Superior temporal gyrus (tissue), 1 donor: ENCODE data around the gene HSPB9.
A peak's percentile ranks its signal among the peaks of the same experiment; 100 is the strongest.

ENCODE experiments used
- DNase-seq: peaks from one replicate; pipeline ENCODE4 v3.0.0-alpha.2; 2016; ENCODE audit errors: extremely low spot score

The HSPB9 gene, protein sequence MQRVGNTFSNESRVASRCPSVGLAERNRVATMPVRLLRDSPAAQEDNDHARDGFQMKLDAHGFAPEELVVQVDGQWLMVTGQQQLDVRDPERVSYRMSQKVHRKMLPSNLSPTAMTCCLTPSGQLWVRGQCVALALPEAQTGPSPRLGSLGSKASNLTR

GRCh38 chr17:42122371-42123303 lies at the start of gene HSPB9:
Gene HSPB9, plus strand, starts transcription at chr17:42122804. Its CDS starts 47 bp downstream, at chr17:42122851.
- DNase-seq = no peak

DNA sequence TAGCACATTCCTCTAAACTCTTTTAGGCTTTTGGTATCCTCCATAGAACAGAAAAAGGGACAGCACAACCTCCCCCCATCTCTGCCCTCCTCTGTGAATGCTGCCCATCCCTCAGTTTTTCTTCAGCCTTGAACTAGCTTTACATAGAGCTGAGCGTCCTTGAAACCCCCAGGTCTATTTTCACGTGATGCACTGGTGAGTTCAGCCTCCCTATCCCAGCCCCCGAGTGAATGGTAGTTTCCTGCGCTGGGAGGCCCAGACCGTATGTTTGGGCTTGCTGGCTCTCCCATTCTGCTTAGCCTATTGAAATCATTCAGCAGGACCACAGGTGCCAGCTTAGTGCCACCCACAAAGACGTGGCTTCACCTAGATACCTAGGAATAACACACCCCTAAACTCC lies 46.8 kb upstream of the HSPB9 start:
- DNase-seq = no peak

DNA sequence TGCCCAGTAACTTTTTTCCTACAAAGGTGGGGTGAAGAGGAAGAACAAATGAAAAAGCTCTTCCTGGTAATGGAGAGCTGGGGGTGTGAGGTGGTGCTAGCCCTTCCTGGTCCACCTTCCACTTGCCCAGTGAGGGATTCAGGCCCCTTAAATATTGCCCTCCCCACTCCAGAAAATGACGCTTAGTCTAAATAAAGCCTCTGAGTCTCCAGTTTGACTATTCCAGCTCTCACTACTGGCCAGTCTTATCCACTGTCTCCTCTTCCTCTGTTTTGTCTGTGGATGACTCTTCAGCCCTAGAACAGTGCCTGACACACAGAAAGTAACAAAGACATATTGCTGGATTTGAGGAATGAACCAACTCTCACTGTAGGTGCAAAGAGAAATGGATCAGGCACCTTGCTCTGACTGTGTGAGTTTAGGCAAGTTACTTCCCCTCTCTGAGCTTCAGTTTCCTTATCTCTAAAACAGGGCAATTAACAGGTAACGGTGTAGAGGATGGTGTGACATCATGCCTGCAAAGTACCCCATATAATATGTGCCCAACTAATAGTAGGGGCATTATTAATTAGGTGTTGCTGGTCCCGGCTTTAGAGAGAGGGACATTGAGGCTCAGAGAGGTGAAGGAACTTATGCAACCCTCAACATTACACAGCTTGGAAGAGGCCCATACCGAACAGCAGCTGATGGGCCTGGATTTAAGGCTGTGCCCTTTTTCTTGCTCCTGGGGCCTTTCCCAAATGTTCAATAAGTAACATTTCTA lies 45.6 kb upstream of the HSPB9 start:
- DNase-seq = no peak

- DNase-seq = no peak
Observed at GRCh38 chr17:42077755-42078154, 44.8 kb upstream of the HSPB9 start.

DNA sequence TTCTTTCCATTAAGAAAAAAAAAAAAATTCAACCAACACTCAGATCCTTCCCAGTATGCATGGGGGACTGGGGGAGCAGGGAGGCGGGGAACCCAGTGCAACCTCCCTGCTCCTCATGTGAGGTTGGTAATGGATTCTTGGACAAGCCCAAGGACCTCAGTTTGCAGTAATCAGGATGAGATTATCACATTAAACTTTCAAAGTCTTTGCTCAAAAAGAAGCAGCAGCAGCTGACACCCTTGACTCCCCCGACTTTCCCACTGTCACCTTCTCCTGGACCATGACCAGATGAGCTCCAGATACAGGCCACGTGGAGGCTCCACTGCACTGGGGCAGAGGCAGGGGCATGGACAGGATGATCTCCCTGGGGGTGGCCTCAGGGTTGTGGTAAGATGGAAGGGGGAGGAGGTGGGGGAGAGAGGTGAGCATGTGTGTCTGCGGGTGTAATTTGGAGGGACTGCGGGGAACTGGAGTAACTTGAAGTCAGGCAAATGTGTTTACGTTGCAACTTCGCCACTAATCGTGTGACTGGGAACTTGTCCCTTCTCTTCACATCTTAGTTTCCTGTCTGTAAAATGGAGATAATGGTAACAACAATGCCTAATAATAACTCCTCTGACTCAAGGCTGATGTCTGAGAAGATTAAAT lies 44.1 kb upstream of the HSPB9 start:
- DNase-seq = no peak

GRCh38 chr17:42079541-42079940 lies 43.1 kb upstream of the HSPB9 start:
- no peak for DNase-seq

GRCh38 chr17:42081516-42082129 lies 41.0 kb upstream of the HSPB9 start:
- DNase-seq = no peak

DNA sequence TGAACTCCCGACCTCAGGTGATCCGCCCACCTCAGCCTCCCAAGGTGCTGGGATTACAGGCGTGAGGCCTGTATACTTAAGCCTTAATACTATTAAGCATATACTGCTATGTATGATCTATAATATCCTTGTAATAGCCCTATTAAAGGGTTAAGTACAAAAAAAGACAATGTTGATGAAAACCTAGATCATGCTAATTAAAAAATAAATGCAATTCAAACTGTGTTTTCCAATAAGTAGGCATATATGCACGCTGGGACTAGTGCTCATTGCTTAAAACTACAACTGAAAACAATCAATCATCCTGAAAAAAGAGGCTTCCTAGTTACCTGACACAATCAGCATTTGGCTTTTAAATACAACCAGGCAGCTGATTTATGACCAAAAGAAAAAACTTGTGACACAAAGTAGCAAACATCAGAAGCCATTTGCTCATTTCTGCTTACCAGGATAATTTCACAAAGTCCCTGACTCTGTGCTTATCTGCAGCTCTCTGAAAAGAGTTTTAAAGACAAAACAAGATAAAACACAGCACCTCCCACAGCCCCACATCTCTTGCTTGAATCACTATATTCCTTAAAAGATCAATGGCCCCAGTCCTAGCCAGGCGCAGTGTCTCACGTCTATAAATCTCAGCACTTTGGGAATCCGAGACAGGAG lies 35.4 kb upstream of the HSPB9 start:
- no peak for DNase-seq

DNA sequence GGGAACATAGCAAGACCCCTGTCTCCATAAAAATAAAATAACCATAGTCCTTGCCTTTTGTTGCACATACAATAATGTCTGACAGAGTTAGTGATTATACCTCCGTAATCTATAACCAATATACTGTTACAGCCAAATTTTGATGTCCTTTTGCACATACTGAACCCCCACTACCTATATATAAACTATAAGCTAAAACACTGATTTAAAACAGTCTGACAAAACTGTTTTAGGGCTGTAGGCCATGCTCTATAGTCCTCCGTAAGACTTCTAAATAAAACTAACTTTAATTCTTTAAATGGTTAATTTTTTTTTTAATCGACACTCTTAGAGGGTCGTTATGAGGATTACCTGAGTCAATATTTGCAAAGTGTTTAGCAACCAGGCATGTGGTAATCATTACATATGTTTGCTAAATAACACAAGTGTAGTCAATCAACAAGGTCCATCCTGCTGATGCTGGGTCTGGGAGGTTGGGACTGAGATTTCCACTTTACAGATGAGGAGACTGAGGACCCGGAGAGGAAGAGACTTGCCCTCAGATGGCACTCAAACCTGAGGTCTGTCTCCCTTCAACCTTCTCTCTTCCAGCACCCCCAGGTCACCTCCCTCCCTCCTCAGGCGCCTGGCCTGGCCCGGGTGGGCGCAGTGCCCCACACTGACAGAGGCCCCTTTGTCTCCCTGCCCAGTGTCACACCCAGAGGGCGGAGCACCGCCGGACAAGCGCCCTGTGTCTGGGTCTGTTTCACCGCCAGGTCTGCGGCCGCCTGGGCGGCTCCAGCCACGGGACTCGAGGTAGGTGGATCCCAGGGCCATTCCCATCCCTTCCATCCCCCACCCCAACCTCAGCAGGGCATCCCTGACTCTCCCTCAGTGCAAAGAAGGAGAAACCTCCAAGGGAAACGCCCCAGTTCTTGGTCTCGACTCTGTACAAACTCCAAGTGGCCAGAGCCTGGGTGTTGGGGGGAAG lies 34.6 kb upstream of the HSPB9 start:
- peak; percentile 26 for DNase-seq

- DNase-seq = no peak
Observed at GRCh38 chr17:42088736-42089135, 33.9 kb upstream of the HSPB9 start.

DNA sequence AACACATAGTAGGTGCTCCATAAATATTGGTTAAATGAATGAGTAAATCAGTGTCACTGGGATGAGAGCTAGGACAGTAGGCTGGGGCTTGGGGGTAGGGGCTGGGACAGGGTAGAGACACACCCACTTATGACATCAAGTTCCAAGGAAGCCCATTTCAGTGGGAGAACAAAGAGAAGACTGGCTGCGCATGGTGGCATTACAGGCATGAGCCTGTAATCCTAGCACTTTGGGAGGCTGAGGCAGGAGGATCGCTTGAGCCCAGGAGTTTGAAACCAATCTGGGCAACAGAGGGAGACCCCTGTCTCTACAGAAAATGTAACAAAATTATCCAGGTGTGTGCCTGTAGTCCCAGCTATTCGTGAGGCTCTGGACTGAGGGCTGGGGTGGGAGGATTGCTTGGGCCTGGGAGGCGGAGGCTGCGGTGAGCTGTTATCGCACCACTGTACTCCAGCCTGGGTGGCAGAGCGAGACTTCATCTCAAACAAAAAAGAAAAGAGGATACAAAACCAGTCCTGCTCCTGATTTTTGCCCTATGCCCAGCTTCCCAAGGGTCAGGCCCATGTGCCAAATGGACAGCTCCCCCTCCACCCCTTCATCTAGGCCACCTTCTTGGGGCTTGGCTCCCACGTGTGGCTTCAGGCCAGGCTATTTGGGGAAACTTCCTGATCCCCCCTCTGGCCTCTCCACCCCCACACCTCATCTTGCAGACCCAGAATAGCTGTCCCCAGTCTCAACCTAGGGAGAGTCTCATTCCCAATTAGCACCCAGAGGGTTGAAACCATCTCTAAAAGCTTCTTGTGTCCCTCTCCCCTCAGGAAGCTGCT lies 31.4 kb upstream of the HSPB9 start:
- DNase-seq = no peak

DNA sequence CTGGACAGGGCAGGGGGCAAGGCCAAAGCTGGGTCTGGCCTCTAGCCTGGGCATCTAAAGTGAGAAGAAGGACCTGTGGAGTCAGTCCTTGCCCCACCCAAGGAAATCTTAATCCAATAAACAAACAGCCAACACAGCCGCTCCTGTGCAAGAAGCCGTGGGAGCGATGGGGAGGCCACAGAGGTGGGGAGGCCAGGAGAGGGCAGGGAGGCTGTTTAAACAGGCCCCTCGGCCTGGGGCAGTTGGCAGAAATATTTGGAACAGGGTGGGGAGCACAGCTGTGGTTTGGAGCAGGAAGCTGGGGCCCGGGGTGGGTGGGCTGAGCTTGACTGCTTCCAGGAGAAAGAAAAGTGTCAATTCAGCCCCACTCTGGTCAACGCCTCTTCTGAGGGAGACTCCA lies 29.7 kb upstream of the HSPB9 start:
- no peak for DNase-seq

- no peak for DNase-seq
Observed at GRCh38 chr17:42094375-42095069, 28.1 kb upstream of the HSPB9 start.

DNA sequence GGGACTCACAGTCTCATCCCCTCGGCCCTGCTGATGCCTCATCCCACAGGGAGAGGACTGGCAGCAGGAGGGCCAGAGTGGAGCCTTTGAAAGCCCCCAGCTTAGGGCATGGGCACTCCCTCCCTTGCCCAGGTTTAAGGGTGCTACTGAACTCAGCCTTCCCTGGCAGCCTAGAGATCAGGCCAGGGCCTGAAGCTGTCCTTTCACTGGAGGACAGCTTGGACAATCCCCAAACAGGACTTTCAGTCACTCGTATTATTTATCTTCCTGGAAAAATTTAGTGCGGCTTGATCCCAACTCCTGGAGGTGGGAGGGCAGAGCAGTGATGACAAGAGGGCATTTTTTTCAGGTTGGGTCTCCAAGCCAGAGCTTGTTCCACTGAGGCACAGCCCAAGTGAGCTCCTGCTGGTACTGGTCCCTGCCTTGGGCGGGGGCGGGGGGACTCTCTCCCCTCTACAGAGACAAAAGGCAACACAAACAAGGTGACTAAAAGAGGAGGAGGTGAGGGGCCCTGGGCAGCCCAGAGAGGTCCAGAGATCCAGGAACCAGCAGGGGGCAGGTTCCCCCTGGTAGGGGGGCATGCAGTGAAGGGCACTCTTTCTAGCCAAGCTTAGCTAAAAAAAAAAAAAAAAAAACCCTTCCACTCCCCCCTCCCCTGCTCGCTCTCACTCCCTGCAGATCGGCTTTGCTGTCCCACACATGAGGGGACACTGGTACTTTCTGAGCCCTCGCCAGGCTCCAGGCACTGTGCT lies 26.1 kb upstream of the HSPB9 start:
- DNase-seq = no peak

GRCh38 chr17:42097691-42098631 lies 24.6 kb upstream of the HSPB9 start, which contains the start of gene ZNF385C:
Gene ZNF385C, minus strand, starts transcription at chr17:42098473. Its CDS starts 35,417 bp downstream, at chr17:42063056.
- no peak for DNase-seq

- no peak for DNase-seq
Observed at GRCh38 chr17:42098730-42099399, 23.7 kb upstream of the HSPB9 start.
